ENCODE measurements around the gene MED1. TPM values are rescaled to one million over a fixed set of nuclear protein-coding genes. Genes with fewer than 3 reads are reported as not detected.
"Not testable (repeated sequence)": the region's sequence is repeated elsewhere in the genome, so short reads cannot be mapped to it uniquely, and the experiment has no call there.

The MED1 gene
- total RNA-seq, 1 experiment from 2014 or later: 24.3 TPM

DNA sequence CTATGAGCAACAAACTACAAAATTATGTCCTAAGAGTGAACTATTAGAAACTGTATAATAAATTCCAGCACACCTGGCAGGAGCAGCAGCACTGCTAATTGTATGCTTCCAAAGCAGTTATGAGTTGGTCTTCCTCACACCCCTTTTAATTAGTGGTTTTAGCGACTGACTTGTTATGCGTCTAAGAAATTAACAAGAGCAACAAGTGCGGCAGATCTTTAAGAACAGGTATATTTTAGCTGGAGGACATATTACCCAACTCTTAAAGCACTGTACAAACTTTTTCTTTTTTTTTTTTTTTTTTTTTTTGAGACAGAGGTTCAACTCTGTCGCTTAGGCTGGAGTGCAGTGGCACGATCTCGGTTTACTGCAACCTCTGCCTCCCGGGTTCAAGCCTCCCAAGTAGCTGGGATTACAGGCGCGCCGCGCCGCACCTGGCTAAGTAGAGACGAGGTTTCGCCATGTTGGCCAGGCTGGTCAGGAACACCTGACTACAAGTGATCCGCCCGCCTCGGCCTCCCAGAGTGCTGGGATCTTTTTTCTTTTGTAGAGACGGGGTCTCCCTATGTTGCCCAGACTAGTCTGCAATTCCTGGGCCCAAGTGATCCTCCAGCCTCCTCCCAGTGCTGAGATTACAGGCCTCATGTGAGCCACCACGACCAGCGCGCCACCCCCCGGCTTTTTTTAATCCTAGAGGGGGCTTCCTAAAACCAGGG lies 48.0 kb downstream of the MED1 start:
- Histone ChIP-seq H3K27me3 (ENCODE audit: control insufficient read depth, insufficient read depth, low read length) (peaks cover 4% of the 10 kb centered on the region; the same call in 1 of the 2 replicates), H3K36me3 (replicated peaks; ENCODE audit: control insufficient read depth, insufficient read depth, low read length) (peaks cover 8% of the 10 kb centered on the region), H3K4me3 (ENCODE audit: insufficient read depth, low read depth, low read length) (no peak overlapping the region)
- no peak for DNase-seq

DNA sequence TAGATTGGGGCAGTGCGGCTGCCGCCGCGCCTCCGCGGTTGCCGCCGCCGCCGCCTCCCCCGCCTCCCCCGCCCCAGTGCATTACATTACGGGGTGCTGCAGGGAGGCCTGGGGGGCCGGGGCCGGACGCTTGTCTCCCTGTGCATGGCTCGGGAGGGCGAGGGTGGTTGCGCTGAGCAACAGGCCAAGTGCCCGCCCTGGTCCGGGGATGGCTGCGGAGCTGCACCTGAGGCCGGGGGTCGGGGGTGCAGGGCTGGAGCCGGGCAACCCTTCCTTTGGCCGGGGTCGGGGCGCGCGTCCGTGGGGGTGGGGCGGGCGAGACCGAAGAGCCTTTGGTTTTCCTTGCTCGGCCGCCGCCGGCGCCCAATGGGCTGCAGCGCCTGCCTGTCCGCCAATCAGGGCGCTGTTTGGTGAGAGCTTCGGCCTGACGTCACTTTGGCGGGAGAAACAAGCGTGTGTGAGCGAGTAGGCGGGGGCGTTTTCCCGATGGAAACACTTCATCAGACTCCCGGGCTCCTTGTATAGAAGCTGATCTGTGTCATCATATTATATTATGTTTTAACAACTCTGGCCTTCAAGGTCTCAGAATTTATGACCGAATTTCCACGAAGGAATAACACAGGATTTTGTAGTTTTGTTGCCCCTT lies 48.7 kb downstream of the MED1 start:
- H3K36me3 ChIP-seq (replicated peaks; ENCODE audit: control insufficient read depth, insufficient read depth, low read length): peaks cover 3% of the 10 kb centered on the region
- DNase-seq: peak; percentile 97
- peak overlapping the region; percentile 98 for H3K4me3 ChIP-seq (ENCODE audit: insufficient read depth, low read depth, low read length)
- peaks cover 4% of the 10 kb centered on the region; the same call in 1 of the 2 replicates for H3K27me3 ChIP-seq (ENCODE audit: control insufficient read depth, insufficient read depth, low read length)

DNA sequence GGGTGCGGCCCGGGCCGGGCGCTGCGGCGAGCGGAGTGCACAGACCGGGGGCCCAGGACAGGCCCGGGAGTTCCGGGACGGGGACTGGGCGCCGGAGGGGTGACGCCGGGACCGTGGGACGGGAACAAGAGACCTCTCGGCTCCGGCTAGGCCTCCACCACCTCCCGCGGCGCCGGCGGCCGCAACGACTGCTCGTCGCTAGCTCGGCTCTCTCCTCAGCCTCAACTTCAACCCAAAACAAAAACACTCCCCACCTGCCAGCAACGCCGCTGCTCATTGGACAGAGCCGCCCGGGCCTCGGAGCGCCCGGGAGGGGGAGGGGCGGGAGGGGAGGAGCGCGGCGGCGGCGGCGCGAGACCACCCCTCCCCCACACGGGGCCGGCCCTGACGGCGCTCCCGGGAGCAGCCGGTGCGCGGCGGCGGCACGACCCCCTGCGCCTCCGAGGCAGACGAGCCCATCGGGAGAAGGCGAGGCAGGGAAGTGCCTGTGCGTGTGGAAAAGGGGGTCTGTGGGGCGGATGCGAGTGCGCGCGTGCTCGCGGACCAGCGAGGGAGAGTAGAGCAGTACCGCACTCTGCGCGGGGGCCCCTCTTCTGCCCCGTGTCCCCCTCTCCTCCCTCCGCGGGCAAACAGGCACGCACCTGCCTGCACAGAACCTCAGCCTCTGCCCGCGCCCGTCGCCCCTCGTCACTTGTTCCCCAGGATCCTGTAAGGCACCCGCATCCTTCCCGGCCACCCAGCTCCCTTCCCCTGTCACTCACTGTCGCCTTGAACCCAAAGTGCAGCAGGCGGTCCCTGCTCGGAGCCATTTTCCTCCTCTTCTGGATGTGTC lies 49.4 kb downstream of the MED1 start, which contains the start of gene FBXL20:
TSS of gene FBXL20 (minus strand) at position 215 of the 832 bp plus-strand sequence. CDS start 224 bp downstream, outside the sequence.
- Histone ChIP-seq H3K27me3 (ENCODE audit: control insufficient read depth, insufficient read depth, low read length) (peaks cover 4% of the 10 kb centered on the region; the same call in 1 of the 2 replicates), H3K4me3 (ENCODE audit: insufficient read depth, low read depth, low read length) (peak within 1 kb of the TSS; percentile 98), H3K36me3 (replicated peaks; ENCODE audit: control insufficient read depth, insufficient read depth, low read length) (peaks cover 3% of the 10 kb centered on the region)
- peak; percentile 99 for DNase-seq

DNA sequence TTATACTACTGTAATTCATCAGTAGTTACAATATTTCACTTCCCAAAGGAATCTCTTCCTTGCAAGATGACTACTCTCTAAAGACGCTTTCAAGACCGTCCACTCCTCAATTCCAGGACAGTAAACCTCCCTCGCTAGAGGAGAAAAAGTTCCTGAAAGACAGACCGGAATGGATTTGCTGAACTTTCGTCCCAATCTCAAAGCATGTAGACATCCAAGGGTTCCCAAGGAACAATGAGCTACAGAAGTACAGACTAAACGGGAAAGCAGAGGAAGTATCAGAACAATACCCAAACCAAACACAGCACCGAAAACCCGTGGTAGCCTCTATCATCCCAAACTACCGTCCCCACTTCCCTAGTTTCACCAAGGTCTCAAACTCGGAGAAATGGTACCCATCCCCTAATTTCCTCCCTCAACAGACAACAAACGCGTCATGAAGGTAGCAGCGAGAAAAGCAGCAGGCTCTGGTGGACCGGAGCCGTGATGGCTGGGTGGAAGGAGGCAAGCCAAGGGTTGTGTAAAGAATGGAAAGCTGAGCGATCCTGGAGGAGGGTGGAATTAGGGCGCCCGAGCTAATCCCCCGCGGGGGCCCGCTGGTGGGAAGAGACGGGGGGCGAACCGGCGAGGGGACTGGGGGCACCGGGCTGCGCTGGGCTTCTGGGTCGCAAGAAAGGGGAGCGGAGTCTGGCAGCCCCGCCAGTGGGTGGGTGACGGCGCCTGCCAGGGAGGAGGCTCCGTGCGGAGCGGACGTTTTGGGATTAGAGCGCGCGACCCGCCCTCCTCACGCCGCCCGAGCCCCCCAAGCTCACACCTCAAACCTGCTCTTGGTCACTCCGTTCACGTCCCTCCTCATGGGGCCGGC lies 50.3 kb downstream of the MED1 start:
- DNase-seq: no peak
- H3K27me3 ChIP-seq (ENCODE audit: control insufficient read depth, insufficient read depth, low read length): peaks cover 4% of the 10 kb centered on the region; the same call in 1 of the 2 replicates
- H3K36me3 ChIP-seq (replicated peaks; ENCODE audit: control insufficient read depth, insufficient read depth, low read length): peaks cover 1% of the 10 kb centered on the region
- peak overlapping the region; percentile 98 for H3K4me3 ChIP-seq (ENCODE audit: insufficient read depth, low read depth, low read length)

DNA sequence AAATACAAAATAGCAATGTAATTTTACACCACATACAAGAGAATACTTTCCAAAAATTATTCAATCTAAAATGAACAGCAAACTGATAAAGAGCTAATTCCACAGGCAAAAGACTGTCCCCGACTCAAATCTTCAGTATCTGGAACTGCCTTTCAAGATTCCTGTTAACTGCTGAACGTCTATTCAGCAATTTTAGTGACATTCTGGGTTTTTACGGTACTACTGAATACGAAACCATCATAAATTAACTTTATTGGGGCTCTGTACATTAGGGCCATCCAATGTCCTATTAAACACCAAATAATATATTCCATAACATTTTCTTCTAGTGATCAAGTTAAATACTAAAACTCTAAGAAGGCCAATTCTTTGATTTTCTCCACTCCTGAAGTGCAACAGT lies 51.3 kb downstream of the MED1 start:
- Histone ChIP-seq H3K36me3 (replicated peaks; ENCODE audit: control insufficient read depth, insufficient read depth, low read length) (no peaks in the 10 kb centered on the region; the same call in 1 of the 2 replicates), H3K4me3 (ENCODE audit: insufficient read depth, low read depth, low read length) (no peak overlapping the region), H3K27me3 (ENCODE audit: control insufficient read depth, insufficient read depth, low read length) (peaks cover 4% of the 10 kb centered on the region; the same call in 1 of the 2 replicates)
- DNase-seq: no peak

DNA sequence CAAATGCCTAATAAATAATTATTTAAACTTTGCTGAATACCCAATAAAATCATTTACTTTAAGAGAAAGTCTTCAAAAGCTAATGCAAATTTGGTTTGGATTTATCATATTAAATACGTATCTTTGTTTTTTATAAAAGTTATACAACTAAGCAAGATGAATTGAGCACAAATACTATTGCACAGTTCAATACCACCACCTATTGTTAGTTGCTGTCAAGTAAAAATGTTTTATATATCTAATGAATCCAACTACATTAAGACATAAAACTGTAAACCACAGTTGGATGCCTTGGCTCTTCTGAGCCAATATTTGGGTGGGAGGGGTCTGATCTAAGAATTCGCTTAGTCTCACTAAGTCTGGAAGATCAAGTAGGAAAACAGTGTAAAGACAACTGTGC lies 57.3 kb downstream of the MED1 start:
- Histone ChIP-seq H3K27me3 (ENCODE audit: control insufficient read depth, insufficient read depth, low read length) (no peaks in the 10 kb centered on the region), H3K36me3 (replicated peaks; ENCODE audit: control insufficient read depth, insufficient read depth, low read length) (no peaks in the 10 kb centered on the region), H3K4me3 (ENCODE audit: insufficient read depth, low read depth, low read length) (no peak overlapping the region)
- DNase-seq: no peak

DNA sequence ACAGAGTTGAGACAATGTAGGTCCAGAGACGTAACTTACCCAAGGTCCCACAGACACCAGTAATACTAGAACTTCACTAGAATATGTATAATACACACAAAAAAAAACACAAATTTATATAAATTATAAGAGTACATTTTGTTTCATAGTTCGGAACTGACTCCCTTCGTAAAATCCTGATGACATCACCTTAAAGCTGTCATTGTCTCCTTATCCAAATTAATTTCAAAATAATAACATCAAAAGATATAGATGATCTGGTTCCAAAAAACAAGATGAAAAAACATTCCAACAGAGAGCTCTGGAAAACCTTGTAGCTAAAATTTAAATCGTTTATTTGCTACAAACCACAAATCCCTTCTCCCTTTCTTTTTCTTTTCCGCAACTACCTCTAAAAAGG lies 59.6 kb downstream of the MED1 start:
- Histone ChIP-seq H3K4me3 (ENCODE audit: insufficient read depth, low read depth, low read length) (no peak overlapping the region), H3K36me3 (replicated peaks; ENCODE audit: control insufficient read depth, insufficient read depth, low read length) (no peaks in the 10 kb centered on the region), H3K27me3 (ENCODE audit: control insufficient read depth, insufficient read depth, low read length) (no peaks in the 10 kb centered on the region)
- no peak for DNase-seq

DNA sequence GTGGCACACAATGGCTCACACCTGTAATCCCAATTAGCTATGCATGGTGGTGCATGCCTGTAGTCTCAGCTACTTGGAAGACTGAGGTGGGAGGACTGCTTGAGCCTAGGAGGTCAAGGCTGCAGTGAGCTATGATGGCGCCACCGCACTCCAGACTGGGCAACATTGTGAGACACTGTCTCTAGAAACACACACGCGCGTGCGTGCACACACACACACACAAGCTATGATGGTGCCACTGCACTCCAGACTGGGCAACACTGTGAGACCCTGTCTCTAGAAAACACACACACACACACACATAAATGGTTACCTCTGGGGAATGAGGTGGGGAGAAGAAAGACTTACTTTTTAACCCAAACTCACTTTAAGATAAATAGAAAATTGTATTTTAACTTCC lies 66.0 kb downstream of the MED1 start:
- H3K4me3 ChIP-seq (ENCODE audit: insufficient read depth, low read depth, low read length): no peak overlapping the region
- no peaks in the 10 kb centered on the region for H3K27me3 ChIP-seq (ENCODE audit: control insufficient read depth, insufficient read depth, low read length)
- DNase-seq: no peak
- H3K36me3 ChIP-seq (replicated peaks; ENCODE audit: control insufficient read depth, insufficient read depth, low read length): no peaks in the 10 kb centered on the region

DNA sequence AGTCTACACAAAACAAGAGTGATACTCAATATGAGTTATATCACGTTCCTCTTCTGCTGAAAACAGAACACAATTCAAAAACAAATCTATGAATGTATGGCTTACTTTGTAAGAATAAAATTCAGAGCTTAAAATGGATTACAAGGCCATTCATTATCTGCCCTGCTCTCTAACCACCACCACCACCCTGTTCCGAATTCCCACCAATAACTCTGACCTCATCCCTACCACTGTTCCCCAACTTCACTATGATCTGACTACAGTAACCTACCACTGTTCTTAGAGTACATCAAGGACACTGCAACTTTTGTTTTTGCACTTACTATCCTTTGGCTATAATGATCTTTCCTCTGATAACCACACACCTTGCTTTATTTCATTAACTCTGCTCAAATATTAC lies 70.9 kb downstream of the MED1 start:
- Histone ChIP-seq H3K36me3 (replicated peaks; ENCODE audit: control insufficient read depth, insufficient read depth, low read length) (no peaks in the 10 kb centered on the region), H3K4me3 (ENCODE audit: insufficient read depth, low read depth, low read length) (no peak overlapping the region), H3K27me3 (ENCODE audit: control insufficient read depth, insufficient read depth, low read length) (no peaks in the 10 kb centered on the region)
- no peak for DNase-seq

DNA sequence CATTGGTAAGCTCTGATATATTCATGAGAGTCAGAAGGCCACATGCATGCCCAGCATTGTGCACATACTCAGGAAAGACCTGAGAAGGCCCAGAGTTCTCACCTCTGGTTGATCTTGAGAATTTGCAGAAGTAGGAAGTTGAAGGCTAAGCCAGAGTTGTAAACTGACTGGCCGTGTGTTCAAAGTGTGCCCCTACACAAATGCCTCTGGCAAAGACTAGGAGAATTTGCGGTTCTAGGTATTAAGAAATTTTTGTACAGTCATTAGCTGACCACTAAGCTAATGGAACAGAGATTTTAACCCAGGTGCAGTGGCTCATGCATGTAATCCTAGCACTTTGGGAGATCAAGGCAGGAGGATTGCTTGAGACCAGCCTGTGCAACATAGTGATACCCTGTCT lies 74.6 kb downstream of the MED1 start:
- Histone ChIP-seq H3K4me3 (ENCODE audit: insufficient read depth, low read depth, low read length) (no peak overlapping the region), H3K27me3 (ENCODE audit: control insufficient read depth, insufficient read depth, low read length) (no peaks in the 10 kb centered on the region), H3K36me3 (replicated peaks; ENCODE audit: control insufficient read depth, insufficient read depth, low read length) (no peaks in the 10 kb centered on the region)
- no peak for DNase-seq

DNA sequence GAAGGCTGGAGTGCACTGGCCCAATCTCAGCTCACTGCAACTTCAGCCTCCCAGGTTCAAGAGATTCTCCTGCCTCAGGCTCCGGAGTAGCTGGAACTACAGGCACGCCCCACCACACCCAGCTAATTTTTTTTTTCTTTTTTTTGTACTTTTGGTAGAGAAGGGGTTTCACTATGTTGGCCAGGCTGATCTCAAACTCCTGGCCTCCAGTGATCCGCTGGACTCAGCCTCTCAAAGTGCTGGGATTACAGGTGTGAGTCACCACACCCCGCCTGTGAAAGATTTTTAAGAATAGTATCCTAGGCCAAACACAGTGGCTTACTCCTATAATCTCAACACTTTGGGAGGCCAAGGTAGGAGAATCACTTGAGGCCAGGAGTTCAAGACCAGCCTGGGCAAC lies 83.3 kb downstream of the MED1 start:
- not testable (repeated sequence) for H3K4me3 ChIP-seq (ENCODE audit: insufficient read depth, low read depth, low read length)

DNA sequence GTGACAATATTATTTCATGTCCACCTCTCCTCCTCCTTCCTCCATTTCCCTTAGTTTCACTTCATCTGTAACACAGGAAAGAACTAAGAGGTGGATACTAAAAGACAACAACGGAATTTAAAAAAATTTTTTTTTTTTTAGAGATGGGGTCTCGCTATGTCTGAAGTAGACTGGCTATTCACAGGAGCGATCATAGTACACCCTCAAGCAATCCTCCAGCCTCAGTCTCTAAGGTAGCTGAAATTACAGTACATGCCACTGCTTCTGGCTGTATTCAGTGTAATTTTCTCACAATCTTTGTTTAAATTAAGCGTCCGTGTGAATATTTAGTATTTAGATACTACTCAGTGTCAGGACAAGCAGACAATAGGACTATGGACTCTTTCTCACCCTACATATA lies 85.2 kb downstream of the MED1 start:
- Histone ChIP-seq H3K4me3 (ENCODE audit: insufficient read depth, low read depth, low read length) (no peak overlapping the region), H3K27me3 (ENCODE audit: control insufficient read depth, insufficient read depth, low read length) (no peaks in the 10 kb centered on the region), H3K36me3 (replicated peaks; ENCODE audit: control insufficient read depth, insufficient read depth, low read length) (no peaks in the 10 kb centered on the region)
- DNase-seq: no peak

More for the DNA sequence above, 83.3 kb downstream of the MED1 start:
- not testable (repeated sequence) for H3K36me3 ChIP-seq (replicated peaks; ENCODE audit: control insufficient read depth, insufficient read depth, low read length); H3K27me3 ChIP-seq (ENCODE audit: control insufficient read depth, insufficient read depth, low read length); DNase-seq

GRCh38 chr17:39365242-39365641 lies 85.8 kb downstream of the MED1 start:
- no peaks in the 10 kb centered on the region for H3K27me3 ChIP-seq (ENCODE audit: control insufficient read depth, insufficient read depth, low read length)
- H3K36me3 ChIP-seq (replicated peaks; ENCODE audit: control insufficient read depth, insufficient read depth, low read length): no peaks in the 10 kb centered on the region
- DNase-seq: no peak
- no peak overlapping the region for H3K4me3 ChIP-seq (ENCODE audit: insufficient read depth, low read depth, low read length)

All from H7 (cell line).